HG03342 (cell line): ENCODE results near the gene SIK3.
"Not testable (repeated sequence)": the region's sequence is repeated elsewhere in the genome, so short reads cannot be mapped to it uniquely, and the experiment has no call there.

Source experiments
- ATAC-seq: cut with Tn5 transposase; IDR thresholded peaks from one replicate; pipeline ENCODE4 v1.9.1; 2021; ENCODE audit warnings: mild to moderate bottlenecking, moderate library complexity; ENCODE audit not compliant: unreplicated experiment

Gene SIK3

DNA sequence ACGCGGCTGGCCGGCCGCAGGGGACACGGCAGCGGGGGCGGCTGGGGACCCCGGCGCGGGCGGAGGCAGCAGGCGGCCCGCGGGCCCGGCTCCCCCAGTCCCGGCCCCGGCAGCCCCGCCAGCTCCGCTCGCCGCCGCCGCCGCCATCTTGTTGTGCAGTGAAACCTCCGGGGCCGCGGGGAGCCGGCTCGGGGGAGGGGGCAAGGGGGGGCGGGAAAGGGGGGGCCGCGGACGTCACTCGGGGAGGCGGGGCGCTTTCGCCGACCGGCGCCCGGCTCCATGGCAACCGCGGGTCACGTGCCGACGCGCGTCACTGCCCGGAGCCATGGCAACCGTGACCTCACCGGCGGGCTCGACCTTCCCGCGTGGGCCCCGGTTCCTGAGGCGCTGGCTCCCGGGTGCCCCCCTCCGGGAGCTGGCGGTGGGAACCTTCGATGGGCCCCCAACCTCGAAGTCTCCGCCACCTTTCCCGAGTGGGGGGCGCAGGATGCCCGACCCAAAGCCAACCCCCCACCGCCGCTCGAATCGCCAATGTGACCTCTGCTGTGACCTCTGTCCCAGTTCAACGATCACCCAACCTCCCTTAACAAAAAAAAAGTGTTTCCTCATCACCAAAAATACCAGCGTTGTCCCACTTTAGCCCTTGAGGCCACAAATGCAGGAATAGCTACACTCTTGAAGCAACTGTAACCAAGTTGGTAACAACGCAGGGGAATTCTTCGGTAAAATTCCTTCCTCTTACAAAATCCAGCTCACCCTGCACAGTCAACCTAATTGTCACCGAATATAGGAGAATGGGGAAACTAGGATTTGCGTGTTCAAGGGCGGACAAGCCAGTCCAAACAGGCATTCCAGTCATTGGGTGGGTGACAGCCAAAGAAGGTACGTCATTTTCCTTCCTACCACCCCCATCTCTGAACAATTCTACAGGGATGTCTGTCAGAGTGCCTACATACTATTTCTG is at the start of gene SIK3:
SIK3 (minus strand) TSS at position 160 of the 964 bp plus-strand sequence; CDS start at position 147, 13 bp downstream.
- ATAC-seq: peak; percentile 75

DNA sequence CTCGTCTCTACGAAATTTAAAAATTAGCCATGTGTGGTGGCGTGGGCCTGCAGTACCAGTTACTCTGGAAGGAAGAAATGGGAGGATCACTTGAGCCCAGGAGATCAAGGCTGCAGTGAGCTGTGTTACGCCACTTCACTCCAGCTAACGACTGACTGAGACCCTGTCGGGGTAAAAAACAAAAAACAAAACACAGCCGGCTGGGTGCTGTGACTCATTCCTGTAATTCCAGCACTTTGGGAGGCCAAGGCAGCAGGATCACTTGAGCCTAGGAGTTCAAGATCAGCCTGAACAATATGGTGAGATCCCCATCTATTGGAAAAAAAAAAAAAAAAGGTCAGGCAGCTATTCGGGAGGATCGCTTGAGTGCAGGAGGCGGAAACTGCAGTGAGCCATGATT is 48.3 kb upstream of the SIK3 start:
- ATAC-seq: no peak

GRCh38 chr11:117145393-117145761 is 47.1 kb upstream of the SIK3 start:
- ATAC-seq: no peak

DNA sequence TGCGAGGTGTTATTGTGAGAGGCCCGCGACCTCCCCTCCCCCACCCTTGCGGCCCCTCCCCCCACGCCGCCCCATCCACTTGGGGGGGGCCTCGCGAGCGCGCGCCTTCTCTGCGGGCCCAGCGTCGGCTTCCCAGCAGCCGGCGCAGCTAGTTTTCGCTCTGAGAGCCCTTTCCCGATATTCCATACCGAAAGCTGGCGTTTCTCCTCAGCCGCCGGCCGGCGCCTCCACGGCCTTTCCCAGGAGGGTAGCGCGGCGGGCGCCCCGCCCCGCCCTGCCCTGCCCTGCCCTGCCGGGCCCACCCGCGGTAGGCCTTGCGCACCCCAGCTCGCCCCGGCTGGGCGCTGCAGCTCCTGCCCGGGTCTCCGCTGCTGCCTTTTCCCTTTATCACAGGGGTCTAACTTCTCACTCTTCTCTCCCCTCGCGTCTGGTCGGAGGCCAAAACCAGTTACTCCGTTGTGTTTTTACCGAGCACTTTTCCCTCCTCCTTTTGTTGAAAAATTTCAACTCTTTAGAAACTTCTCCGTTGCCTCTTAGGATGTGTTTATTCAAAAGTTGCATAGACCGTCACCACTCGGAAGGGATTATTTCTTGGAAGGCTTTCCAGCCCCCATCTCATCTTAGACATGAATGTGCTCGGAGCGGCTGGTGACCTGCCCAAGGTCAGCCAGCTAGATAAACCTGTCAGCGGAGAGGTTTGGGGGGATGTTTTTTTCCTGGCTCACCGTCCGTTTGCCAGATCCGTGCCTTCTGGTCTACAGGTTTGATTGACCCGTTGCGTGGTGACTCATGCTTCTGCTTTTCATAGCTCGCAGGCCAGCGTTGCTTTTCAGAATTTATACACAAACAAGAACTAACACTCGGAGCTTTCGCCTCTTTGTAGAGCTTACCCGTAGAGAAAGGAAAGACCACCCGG is 46.5 kb upstream of the SIK3 start:
- ATAC-seq: peak; percentile 28

GRCh38 chr11:117143871-117144476 is 45.7 kb upstream of the SIK3 start, which contains the start of gene PAFAH1B2:
PAFAH1B2 (plus strand) TSS chr11:117144287; CDS start chr11:117152448, 8,161 bp downstream.
- peak; percentile 98 for ATAC-seq

- ATAC-seq: peak; percentile 21
These were observed 45.2 kb upstream of the SIK3 start for GRCh38 chr11:117143390-117143789.

DNA sequence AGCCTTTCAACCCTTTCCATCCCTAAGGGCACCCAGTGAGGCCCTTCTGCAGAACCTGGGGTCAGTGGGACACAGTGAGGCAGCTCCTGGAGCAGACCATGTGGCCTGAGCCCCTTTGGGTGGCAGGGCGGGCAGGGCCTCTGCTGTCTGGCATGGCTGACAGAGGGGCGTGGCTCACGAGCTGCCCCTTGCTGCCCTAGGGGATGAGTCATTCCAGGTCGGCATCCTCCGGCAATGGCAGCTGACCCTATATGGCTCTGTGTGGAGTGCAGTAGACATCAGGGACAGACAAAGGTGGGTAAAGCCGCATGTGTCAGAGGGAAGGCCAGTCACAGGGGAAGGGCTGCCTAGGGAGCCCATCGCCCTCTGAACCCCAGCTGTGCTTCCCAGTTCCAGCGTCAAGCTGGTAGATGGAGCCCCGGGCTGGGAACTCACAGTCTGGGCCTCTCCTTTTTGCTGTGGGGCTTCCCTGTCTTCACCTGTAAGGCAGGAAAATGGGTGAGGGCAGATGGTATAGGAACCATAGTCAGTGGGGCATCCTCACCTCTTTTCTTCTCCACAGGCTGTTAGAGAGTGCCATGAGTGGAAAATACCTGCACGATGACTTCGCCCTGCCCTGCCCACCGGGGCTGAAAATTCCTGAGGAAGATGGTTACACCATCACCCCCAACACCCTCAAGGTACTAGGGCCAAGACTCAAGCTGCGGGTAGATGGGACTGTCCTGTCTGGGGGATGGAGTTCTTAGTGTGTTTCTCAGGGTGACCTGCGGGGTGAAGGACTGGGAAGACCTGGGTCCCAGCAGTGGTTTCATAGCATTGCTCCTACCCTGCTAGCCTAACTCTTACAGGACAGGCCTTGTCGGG is 39.2 kb upstream of the SIK3 start:
- not testable (repeated sequence) for ATAC-seq

- not testable (repeated sequence) for ATAC-seq
These were observed 36.8 kb upstream of the SIK3 start for GRCh38 chr11:117134979-117135378.

DNA sequence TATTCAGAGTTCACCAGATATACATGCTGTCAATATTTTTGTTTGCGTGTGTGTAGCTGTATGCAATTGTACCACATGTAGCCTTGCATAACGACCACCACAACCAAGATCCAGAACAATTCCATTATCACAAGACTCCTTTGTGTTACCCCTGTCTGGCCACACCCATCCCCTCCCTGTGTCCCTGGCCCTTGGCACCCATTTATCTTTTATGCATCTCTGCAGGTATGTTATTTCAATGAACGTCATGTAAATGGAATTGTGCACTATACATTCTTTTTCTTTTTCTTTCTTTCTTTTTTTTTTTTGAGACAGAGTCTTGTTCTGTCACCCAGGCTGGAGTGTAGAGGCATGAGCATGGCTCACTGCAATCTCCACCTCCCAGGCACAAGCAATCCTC is 36.2 kb upstream of the SIK3 start:
- no peak for ATAC-seq

DNA sequence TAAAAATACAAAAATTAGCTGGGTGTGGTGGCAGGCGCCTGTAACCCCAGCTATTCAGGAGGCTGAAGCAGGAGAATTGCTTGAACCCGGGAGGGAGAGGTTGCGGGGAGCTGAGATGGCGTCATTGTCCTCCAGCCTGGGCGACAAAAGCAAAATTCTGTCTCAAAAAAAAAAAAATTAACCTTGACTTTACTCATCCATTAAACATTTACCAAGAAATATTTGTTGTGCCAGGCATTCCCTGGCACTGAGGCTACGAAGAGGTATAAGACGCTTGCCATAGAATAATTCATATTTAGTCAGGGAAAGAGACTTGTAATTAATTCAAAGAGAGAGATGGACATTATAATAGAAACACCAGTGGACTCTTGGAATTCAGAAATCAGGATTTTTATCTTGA is 32.7 kb upstream of the SIK3 start:
- no peak for ATAC-seq

DNA sequence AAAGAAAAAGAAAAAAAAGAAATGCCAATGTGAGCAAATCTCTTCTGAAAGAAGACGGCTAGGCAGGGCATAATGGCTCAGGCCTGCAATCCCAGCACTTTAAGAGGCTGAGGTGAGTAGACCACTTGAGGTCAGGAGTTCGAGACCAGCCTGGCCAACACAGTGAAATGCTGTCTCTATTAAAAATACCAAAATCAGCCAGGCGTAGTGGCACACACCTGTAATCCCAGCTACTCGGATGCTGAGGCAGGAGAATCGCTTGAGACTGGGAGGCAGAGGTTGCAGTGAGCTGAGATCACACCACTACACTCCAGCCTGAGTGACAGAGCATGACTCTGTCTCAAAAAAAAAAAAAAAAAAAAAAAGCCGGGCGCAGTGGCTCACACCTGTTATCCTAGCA is 32.2 kb upstream of the SIK3 start:
- ATAC-seq: not testable (repeated sequence)

- no peak for ATAC-seq
These were observed 30.1 kb upstream of the SIK3 start for GRCh38 chr11:117128289-117128688.

DNA sequence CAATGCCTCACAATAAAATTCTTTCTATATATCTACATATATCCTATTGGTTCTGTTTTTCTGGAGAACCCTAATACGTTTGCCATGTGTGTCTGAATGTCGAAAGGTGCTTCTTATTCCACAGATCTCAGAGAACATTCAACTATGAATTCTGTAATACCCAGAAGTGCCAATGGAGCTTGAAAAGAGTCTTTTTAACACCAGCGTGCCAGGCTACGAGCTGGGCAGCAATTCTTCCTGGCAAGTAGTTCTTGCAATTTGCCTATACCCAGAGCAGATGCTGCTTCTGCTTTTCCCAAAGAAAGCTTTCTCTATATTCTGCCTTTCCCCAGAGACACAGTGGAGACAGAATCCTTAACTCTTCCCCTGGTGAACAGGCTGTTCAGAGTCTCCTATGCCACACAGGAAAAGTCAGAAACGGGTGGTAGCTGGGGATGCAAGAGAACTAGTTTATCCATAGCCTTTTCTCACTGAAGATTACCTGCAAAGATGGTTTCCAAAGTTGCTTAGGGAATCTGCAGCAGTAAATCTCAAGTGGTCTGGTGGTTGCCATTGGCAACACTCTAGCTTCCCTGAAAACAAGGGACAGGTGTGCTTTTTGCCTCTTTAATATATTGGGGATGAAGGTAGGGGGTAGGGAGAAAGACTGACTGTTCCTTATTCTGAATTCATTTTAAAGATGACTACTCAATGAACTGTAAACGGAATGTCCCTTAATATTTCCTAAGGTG is 29.1 kb upstream of the SIK3 start:
- ATAC-seq: no peak

DNA sequence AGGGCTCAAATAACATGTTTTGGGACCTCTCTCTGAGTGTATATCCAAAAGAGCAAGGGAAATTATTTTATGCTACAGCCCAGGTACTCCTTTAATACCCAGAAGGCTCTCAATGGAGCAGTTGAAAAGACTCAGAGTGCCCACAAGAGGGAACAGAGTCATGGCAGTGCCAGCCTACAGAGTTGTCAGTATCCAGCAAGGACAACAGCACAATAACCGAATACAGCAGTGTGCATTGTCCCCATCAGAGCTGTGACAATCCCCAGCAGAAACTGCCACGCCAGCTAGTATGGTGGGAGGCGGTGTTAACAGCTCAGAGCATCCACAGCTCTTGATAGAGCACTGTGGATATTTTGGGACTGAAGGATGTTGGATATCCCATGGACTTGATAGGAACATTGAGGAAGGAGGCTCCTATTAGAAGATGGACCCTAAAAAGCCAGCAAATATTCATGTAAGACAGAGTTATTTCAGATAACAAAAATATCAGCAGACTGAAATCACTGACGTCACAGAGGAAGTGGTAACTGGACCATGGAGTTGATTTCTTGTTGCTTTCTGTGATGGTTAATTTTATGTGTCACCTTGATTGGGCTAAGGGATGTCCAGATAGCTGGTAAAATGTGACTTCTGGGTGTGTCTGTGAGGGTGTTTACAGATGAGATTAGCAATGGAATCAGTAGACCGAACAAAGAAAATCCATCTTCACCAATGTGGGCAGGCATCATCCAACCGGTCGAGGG is 28.2 kb upstream of the SIK3 start:
- no peak for ATAC-seq

DNA sequence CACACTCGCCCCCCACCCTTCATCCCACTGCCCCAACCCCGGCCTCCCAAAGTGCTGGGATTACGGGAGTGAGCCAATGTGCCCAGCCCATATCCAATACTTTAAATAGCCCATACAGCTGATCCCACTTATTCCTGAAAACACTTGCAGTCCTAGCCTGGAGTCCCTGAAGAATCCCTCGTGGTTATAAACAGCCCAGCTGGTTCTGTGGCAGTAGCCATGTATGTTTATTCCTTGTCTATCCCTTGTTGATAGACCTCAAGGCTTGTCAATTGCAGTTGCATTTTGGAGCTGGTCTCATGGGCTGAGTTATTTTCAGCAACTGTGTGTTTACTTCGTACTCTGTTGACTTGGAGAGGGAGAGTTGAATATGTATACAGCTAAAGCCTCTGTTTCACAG is 24.3 kb upstream of the SIK3 start:
- no peak for ATAC-seq

DNA sequence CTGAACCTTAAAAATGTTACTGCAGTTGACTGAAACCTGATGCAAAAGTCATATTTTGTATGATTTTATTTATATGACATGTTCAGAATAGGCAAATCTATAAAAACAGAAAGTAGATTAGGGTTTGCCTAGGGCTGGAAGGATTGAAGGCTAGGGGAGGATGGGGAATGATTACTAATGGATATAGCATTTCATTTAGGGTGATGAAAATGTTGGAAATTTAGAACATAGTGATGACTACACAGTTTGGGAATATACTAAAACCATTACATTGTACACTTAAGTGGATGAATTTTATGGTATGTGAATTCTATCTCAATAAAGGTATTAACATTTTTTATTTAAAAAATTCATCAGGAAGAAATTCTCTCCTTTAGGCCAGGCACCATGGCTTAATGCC is 22.9 kb upstream of the SIK3 start:
- ATAC-seq: no peak

DNA sequence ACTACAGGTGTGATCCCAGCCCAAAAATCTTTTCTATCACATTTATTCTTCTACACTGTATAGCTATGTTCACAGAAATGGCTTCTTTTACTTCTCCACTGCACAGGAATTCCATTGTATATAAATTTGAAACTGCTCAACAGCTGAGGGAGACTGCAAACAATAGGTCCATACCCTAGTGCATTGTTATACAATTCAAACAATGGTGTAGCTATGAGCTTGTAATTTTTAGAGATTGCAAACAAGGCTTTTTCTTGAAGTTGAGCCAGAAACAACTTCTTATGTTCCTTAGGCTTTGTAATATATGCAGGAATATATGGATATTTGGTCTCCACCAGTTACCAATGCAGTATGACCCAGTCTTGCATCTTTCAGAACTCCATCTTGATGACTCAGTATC is 19.5 kb upstream of the SIK3 start:
- no peak for ATAC-seq

- not testable (repeated sequence) for ATAC-seq
These were observed 14.7 kb upstream of the SIK3 start for GRCh38 chr11:117112939-117113338.

DNA sequence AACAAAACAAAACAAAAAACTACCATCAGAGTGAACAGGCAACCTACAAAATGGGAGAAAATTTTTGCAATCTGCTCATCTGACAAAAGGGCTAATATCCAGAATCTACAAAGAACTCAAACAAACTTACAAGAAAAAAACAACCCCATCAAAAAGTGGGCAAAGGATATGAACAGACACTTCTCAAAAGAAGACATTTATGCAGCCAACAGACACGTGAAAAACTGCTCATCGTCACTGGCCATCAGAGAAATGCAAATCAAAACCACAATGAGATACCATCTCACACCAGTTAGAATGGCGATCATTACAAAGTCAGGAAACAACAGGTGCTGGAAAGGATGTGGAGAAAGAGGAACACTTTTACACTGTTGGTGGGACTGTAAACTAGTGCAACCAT is 14.3 kb upstream of the SIK3 start:
- not testable (repeated sequence) for ATAC-seq
